Activated naive CD8-positive, alpha-beta T cell treated with anti-CD3 and anti-CD28 coated beads, Interleukin-2, amount 50 U/mL, for 16 hours (primary cell): ENCODE results near the gene IDH3A.

ENCODE experiments used
- DNase-seq: peaks from one replicate; pipeline ENCODE4 v3.0.0-alpha.2; 2020; ENCODE audit warnings: low read depth, low spot score

Gene IDH3A

GRCh38 chr15:78164010-78164409 is 14.8 kb downstream of the IDH3A start:
- DNase-seq = no peak

DNA sequence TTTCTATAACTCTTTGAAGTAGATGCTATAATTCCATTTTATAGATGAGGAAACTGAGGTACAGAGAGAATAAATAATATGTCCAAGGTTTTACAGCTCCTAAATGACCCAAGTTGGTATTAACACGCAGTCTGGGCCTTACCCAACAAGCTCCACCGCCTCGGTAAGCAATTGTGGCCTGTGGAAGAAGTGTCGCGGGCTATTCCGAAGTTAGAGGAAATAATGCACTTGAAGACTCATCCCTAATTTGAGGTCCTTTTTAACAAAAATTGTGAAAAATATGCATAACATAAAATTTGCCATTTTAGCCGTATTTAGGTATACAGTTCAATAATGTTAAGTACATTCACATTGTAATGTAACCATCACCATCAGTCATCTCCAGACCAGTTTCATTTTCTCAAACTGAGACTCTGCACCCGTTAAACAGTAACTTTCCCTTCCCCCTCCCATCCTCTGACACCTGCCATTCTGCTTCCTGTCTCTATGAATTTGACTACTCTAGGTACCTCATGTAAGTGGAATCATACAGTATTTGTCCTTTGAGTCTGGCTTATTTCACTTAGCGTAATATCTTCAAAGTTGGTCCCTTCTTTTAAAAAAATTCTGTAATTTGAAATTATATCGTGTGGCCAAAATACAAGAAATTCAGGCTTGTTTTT is 18.2 kb downstream of the IDH3A start:
- DNase-seq = no peak

DNA sequence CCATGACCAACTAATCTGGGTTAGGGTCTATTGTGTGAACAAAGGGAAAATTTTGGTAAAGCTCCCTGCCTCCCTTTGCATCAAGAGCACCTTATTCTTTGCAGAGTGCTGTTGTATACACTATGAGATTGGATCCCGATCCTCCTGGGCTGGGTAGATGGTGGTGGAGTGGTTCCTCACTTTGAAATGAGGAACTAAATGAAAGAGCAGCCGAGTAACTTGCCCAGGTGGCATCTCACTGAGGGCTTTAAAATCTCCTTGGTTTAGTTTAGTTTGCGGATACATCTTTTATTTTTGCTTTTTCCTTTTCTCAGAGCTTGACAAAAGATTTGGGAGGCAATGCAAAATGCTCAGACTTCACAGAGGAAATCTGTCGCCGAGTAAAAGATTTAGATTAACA is 19.4 kb downstream of the IDH3A start:
- no peak for DNase-seq

DNA sequence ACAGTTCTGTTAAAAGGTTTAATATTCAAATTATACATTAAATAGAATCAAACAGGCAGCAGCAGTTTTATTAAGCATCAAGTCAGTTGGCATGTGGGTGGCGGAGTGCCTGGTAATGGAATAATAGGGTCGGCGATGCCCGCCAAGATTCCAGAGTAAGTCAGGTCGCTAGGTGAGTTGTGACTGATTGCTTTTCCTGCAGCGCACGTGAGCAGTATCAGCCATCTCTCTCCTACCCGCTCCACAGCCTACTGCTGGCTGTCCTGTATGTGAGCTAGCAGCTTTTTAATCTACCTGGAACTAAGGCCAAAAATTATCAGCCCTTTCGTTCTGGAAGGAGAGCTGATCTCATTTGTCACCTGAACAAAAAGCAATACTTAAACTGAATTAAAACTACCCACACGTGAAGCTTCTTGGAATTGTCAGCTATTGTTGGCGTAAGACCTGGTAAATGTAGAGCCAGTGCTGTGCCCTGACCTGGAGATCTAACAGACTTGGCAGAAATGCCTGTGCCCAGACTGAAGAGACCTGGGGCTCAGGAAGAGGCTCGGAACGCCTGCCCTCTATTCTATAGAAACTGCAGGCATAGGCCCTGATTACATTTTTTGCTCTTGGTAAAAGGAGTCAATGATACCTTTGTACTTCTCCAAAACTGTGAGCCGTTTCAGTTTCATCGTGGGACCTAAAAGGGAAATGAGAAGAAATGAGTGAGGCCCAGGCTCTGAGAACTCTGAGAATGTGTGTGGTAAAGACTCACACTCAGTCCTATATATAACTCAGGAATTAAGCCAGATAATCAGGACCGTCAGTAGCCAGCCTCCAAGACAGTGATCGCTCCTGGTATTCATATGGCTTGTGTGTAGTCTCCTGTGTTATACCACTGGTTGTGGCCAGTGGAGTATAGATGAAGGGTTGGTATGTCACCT is 21.9 kb downstream of the IDH3A start:
- DNase-seq = no peak

DNA sequence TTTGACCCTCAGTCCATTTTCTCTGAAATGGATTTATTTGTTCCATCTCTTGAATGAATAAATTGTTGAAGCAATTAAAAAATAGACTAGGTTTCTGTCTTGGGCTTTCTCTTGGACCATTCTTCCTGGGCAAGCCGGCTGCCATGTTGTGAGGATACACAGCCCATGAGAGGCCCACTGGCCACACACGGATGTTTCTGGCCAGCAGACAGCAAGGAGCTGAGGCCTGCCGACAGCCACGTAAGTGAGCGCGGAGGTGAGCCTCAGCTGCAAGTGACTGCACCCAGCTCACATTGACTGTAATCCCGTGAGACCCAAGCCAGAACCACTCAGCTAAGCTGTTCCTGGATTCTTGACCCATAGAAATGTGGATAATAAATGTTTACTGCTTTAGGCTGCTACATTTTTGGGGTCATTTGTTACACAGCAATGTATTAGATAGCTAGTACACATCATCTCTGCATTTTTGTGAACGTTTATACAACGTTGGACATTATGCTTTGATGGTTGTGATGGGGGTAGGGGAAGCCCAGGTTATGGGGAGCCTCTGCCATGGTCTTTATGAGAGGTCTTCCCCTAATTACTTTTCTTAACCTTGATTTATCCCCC is 22.8 kb downstream of the IDH3A start:
- no peak for DNase-seq

DNA sequence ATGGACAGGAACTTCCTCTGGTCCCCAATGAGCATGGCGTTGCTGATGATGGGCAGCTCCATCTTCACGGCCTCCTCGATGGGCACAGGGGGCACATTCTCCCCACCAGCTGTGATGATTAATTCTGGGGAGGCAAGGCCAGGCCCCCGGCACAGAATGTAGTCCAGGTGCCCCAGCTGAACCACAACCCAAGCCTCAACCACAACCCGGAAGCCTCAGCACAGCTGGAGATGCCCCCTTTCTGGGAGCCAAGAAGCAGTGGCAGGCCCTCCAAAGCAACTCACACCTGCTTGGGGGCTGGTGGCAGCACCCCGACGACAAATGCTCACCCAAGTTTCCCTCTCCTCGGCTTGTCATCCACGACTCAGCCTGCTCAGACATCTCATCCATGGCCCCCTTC is 25.2 kb downstream of the IDH3A start:
- no peak for DNase-seq

GRCh38 chr15:78175330-78175729 is 26.2 kb downstream of the IDH3A start:
- no peak for DNase-seq

DNA sequence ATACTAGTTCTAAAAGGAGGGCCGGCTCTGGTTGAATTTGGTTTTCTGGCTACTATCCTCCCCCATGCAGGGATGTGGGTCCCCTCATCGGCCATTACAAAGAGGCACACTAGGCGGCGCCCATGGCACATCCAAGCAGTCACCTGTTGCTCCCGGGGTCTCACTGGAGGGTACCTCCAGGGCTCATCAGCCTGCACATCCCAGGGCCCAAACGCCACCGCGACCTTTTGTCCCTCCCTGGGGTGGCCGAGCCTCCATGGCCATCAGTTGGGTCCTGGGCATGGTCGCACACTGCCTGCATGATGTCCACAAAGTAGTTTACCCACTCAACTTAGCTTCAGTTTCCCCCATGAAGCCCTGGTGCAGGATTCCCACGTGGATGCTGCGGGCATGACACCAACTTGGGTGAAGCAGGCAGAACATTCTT is 28.3 kb downstream of the IDH3A start:
- no peak for DNase-seq

GRCh38 chr15:78178064-78178463 is 28.9 kb downstream of the IDH3A start:
- DNase-seq = no peak

DNA sequence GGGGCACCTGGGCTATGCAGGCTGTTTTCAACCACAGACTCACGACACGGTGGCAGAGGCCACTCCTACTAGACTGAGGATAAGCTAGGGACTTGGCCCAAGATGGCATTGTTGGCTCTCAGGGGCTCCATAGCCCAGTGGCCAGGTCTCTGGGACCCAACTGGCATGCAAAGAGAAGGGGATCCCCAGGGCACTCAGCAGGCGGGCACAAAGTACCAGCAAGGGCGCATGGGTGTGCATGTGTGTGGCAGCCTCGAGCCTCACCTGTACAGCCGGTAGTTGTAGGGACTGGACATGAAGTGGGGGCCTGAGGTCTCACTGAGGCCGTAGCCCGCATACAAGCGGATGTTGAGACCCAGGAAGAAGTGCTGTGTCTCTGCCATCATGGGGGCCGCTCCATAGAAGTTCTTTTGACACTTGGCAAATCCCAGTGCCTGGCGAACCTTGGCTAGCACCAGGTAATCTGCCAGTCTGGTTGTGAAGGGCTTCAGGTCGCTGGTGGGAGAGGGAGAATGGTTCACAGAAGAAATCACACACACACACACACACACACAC is 30.2 kb downstream of the IDH3A start:
- DNase-seq = no peak

DNA sequence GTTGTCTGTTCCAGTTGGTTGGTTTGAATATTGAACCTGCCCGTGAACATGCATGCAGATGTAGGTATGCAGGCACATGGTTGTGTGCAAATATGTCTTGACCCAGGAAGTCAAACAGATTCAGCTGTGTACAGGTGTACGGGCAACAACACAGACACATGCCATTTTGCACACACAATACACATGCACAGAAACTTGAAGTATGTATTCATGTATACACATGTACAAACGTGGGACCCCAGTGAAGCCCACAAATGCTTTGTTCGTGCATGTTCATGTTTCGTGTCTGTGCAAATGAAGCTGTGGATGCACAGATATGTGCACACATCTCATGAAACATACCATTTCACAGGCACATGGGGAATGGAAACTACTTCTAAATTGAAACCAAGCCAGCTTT is 30.7 kb downstream of the IDH3A start:
- DNase-seq = no peak

DNA sequence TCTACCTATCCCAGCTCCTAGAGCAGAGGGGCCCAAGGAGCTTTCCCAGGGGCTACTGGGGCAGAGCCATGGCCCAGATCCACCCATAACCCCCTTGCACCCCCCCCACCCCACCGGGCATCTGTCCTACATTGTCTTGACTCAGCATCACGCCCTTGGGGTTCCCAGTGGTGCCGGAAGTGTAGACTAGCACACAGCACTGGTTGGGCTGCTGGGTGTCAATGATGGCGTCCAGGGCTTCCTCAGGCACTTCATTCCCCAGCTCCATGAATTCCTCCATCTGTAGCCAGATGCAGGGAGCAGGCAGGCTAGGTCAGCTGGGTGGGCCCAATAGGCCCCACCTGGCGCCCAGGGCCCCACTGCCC is 33.2 kb downstream of the IDH3A start:
- DNase-seq = no peak

DNA sequence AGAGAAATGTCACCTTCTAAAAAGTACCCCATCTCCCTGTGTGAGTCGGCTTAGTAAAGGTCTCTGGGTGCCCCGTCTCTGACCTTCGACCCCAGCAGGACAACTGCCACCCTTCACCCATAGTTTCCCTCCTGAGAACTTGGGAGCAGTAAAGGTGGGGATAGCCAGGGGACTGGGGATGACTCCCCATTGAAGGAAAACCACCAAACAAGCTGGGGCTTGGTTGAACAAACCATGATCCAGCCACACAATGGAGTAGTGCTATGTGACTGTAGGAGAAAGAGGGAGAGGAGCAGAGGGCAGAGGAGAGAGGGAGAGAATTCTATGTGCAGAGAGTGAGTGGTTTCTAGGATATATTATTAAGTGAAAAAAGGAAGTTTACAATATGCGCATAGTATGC is 33.7 kb downstream of the IDH3A start:
- no peak for DNase-seq

DNA sequence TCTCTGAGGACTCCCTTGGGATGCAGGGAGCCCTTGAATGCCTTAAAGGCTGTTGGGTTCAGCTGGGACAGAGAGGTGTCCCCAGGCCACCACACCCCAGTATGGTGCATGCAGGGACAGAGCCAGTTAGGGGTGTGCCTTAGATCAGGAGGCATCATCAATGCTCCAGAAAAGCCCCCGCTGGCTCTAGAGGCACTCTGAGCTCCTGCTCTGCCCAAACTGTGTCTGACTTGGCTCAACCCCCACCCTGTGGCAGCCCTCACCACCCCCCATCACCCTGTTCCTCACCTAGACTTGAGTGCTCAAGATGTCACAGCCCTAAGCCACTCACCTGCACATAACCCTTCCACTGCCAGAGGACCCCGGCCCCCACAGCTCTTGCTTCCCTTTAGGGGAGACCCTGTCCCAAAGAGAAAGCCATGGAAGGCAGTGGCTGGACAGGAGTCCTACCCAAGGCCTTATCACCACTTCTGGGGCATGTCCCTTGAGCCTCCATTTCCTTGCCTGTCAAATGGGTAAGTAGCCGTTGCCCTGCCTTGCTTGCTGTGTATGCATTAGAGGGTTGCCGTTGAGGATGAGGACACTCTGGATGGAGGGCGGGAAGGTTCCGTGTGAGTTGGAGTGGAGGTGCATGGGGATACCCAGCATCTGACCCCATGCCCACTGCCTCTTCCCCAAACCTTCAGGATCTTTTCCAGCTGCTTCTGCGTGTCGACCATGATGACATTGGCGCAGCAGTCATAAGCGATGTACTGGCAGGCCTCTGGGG is 43.8 kb downstream of the IDH3A start:
- no peak for DNase-seq

GRCh38 chr15:78193731-78194567 is 44.8 kb downstream of the IDH3A start:
- DNase-seq = no peak

GRCh38 chr15:78194568-78194925 is 45.4 kb downstream of the IDH3A start:
- no peak for DNase-seq

- DNase-seq = no peak
These were observed 46.6 kb downstream of the IDH3A start for GRCh38 chr15:78195735-78196201.

GRCh38 chr15:78197632-78198031 is 48.5 kb downstream of the IDH3A start:
- no peak for DNase-seq

- DNase-seq = no peak
These were observed 51.2 kb downstream of the IDH3A start for GRCh38 chr15:78200276-78200930.
